HG03571 (cell line): ENCODE results near the gene C19orf81.

ENCODE experiments used
- ATAC-seq: cut with Tn5 transposase; IDR thresholded peaks from one replicate; pipeline ENCODE4 v1.9.1; 2021; ENCODE audit not compliant: unreplicated experiment

Gene C19orf81

DNA sequence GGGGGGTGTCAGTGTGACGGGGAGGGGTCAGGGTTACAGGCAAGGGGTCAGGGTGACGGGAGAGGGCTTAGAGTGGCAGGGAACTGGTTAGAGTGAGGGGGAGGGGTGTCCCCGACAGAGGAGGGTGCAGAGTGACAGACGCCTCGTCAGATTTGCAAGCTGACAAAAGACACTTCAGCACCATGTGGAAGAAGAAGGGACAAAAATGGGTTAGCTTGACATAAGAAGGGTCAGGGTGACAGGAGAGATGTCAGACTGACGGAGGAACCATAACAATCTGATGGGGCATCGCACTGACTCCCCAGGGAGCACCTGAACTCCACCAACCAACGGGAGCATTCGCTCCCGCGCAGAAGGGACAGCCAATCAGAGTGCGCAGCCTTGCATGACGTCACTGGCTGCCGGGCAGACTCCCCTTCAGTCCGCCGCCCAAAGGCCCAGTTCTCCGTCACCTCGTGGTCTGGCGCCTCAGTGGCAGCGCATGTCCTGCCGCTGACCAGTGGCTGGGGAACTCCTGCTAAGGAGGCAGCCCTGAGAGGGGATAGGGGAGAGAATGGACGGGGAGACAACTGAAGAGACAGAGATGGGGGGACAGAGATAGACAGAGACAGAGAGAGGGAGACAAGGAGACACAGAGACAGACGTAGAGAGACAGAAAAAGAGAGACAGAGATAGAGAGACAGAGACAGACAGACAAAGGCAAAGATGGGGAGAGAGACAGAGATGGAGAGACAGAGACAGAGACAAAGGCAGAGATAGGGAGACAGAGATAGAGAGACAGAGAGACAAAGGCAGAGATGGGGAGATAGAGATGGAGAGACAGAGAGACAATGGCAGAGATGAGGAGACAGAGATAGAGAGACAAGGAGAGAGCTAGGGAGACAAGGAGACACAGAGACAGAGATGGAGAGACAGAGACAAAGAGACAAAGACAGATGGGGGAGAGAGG lies 30.2 kb downstream of the C19orf81 start:
- ATAC-seq: peak; percentile 83

DNA sequence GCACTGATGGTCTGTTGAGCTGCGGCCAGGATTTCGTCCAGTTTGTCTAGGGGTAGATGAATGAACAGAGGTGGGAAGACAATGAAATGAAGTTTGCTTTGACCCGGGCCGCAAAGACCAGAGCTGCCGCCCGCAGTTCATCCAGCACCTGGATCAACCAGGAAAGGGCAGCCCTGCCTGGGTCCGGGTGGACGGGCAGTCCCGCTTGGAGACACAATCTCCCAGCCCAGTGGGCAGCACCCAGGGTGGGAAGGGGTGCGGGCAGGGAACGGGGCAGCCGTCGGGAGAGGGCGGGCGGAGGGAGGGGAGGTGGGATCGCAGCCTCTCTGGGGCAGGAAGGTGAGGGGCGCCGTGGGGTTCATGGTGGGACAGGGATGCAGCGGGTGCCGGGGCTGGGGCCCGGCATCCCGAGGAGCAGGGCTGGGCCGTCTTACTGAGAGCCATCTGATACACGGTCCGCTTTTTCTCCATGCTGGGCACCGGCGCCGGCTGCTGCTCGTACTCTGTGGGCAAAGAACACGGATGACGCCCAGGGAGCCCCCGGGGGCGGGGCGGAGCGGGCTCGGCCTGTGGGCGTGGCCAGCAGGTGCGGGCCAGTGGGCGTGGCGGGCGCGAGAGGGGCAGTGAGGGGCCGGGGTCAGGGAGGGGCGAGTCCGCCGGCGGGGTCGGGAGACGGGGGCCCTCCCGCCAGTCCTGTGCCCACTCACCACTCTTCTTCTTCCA lies 37.2 kb downstream of the C19orf81 start:
- no peak for ATAC-seq

DNA sequence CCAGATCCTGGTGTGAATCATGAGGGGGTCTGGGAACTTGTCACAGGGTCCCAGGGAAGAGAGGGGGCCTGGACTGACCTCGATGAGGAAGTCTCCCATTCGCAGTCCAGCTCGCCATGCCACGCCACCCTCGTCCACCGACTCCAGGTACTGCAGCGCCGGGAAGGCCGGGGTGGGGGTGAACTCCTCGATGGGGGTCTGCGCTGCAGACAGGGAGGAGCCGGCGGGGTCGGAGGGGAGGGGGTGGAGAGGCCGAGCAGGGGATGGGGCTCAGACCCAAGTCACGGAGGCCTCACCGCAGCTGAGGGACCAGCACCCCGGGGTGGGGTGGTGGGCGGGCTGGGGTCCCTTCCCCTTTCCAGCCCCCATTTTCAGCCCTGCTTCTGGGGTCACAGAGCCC lies 39.5 kb downstream of the C19orf81 start:
- ATAC-seq: no peak

DNA sequence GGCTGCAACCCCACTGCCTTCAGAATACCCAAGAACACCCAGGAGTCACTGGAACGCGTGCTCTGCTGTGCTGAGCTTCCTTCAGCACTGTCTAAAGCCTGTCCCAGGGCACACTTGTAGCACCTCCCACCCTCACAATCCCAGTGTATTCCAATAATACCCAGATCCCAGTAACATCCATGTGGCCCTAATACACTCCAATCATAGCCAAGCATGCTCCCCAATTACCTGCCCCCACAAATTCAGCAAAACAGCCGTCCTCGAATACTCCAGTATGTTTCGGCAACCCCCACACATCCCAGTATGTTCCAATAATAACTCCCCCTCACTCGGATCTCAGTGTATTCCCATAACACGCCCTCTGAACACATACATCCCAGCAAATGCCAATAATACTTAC lies 41.2 kb downstream of the C19orf81 start:
- no peak for ATAC-seq

DNA sequence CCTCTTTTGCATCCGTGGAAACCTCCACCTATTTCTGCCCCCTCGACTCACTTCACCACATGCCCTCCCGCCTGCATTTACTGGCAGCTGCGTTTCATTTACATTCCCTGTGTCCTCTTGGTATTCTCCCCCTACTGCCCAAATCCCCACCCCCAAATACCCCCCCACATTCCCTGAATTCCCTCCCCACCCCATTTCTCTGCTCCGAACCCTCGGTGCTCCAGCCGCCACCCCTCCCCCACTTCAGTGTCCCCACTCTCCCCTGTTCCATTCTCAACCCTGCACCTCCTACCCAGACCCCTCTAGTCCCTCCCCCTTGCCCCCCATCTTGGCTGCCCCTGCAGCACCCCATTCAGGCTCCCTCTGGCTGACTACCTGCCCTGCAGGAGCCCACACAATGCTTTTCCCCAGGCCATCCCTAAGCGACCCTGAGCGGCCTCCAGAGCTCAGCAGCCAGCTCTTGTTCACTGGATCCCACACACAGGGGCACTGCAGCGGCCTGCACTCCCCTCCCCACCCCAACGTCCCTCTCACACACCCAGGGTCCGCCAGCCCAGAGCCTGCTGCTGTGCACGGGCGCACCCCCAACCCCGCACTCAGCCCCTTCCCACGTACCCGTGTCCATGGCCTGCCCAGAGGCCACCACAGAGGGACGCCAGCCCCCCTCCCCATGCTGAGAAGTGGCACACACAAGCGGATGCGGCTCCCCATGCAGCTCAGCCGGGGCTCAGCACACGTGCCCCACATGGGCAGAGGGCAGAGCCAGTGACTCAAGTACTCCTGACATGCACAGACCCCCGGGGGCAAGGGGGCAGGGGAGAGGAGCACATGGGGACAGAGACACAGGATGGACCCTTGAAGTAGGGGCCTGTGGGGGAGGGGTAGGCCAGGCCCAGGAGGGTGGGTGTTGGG lies 44.1 kb downstream of the C19orf81 start:
- no peak for ATAC-seq

DNA sequence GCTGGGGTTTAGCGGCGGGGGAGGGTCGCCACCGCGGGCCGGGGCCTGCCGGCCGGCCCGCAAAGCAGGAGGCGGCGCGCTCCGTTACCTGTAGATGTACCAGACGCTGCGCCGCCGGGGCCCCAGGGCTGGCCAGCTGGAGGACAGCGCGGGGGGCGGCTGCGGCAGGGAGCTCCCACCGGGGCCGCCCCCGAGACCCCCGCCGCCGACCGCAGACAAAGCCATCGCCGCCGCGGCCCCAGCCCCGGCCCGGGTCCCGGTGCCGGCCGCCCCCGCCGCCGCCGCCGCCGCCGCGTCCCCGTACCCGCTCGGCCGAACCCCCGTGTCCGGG lies 45.5 kb downstream of the C19orf81 start:
- no peak for ATAC-seq

DNA sequence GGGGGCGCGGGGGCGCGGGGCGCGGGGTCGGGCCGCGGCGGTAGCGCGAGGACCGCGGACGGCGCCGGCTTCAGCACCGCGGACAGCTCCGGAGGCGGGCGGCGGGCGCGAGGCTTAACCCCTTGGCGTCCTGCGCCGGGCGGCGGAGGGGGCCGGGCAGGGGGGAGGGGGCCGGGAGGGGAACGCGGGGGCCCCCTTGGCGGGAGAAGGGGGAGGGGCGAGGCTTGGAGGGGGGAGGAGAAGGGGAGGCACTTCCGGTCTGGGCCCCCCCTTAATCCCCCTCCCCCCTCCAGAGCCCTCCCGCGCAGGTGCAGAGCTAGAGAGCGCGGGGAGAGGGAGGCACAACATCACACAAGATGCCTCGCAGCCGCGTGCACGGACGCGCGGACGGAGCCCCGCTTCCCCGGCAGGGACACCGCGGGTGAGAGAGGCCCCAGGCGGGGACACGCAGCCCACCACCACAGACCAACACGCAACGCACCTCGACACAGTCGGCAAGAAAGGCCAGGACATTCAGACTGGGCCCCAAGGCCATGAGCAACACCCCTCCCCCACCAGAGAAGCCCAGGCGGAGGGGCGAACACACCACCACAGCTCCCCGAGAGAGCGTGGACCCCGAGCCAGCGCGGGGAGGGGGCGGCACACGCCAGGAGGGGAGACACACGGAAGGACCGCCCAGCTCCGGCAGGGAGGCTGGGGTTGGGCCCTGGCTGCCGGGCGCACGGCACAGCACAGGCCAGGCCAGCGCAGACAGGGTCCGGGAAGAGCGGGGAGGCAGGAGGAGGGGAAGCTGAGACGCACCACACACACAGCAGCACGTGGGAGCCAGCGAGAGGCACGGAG lies 46.2 kb downstream of the C19orf81 start:
- no peak for ATAC-seq

DNA sequence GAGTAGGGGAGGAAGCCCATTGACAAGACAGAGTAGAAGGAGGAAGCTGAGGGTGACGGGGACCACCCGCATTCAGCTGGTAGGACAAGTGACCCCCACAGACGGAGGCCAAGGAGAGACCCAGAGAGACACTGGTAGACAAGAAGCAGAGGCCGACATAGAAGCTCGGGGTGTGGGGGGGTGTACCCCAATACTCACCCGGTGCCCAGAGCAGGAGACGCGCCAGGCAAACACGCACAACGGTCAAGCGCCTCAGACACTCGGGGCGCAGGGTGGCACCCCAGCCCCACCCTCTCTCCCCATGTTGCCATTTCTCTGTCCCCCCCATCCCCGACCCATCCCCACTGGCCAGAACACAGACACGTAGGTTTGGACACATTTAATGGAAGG lies 46.8 kb downstream of the C19orf81 start:
- no peak for ATAC-seq

DNA sequence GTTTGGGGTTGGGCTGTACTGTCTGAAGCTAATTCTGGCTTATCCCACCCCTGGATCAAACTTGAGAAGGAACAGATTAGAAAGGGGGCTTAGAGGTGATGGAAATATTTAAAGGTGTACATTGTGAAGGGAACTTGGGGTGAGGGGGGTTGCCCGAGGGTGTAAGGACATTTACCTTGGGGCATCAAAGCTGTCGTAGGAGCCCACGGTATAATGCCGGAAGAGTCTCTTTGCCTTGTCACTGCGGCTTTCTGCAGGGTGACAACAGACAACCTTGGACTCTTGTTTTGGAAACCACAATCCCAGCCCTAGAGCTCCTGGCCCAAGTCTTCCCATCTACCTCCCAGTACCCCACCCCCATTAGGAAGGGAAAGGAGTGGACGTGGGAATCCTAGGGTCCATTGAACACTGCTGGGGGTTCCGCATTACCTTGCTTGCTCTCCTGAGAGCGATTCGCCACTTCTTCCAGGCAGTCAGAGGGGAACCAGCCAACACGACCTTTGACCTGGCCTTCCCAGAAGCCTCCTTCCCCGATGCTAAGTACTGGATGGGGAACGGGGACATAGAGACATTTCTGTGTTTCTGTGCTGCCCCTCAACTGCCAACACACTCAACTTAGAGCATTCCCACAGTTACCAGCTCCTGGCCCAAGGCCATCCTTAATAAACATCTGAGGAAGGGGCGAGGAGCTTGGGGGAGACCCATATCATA lies 48.3 kb downstream of the C19orf81 start:
- no peak for ATAC-seq

DNA sequence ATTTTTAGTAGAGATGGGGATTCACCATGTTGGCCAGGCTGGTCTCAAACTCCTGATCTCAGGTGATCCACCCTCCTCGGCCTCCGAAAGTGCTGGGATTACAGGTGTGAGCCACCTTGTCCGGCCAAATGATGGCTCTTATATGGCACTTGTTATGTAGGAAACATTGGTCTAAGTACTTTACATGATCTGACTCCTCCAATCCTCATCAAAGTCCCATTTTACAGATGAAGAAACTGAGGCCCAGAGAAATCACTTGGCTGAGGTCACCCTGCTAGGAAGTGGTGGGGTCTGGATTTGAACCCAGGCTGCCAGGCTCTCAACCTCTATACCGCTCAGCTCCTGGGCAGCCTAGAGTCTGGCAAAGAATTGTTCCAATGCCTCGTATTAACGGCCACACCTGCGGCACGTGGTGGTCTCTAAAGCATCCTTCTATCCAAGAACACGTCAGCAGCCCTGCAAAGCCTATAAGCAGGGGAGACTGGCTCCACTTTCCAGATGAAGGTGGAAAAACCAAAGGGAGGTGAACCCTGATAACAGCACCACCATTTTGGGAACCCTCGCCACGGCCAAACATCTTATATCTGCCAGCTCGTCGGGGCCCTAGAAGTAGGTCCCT lies 52.2 kb downstream of the C19orf81 start:
- no peak for ATAC-seq

DNA sequence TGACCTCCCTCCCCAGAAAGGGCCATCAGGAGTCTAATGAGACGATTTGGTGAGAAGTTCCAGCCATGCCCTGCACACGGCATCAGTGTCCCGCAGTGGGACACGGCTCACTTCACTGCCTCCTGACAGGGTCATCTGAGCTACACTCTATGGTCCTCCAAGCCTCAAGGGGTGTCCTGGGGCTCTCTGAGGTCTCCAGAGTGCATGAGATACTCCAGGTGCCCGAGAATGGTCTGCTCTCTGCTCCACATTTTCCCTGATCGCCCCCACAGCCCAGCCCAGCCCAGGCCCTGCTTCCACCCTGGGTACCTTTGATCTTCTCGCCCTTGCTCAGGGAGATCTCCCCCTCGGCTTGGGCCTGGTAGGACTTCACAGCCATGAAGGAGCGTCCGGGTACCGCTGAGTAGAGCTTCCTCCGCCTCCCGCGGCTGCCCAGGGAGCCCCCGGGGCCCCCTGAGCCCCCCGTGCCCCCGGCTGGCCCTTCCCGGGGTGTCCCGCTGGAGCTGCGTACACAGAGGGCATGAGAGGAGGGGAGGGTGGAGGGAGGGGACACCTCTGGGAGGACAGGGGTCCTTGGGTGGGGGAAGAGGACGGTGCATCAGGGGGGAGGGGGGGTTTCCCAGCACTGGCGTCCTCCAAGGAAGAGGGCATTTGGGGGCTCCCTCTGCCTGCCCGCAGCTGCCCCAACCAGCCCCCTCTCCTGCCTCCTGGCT lies 53.1 kb downstream of the C19orf81 start:
- no peak for ATAC-seq

DNA sequence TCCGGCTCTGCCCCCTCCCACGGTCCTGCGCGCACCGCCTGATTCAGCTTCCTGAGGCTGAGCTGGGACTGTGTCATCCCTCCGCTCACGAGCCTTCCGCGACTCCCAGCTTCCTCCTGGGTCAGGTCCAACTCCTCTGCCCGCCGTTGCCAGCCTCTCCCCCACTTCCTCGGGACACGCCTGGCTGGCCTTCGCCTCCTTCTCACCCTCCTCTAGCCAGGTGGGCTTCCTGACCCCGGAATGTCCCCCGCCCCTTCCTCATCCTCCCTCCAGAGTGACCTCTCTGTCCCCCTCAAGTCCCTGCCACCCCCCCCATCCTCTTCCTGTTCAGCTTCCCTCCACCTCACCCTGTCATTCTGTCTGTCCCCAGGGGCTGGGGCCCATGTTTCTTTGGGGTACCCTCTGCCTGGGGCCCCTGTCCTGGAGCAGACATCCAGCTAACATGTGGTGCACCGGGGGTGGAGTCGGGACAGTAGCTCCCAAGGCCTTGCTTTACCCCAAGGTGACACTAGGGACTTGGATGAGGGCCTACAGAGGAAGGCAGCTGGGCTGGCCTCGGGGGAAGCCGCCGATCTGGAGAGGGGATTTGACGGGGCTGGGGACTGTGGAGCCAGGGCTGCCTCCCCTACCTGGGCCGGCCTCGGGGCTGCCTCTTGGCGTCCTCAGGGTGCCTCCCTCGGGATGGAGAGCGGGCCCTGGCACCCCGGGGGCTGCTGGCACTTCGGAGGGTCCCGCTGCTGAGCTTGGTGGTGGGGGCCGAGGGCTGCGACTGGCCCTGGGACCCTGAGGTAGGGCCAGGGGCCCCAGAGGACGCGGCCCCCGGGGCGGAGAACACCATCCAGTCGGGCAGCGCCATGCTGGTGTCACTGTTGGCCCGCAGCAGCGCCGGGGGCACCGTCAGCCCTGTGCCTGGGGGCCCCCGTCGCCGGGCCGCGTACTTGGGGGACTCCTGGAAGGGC lies 53.9 kb downstream of the C19orf81 start:
- ATAC-seq: no peak

DNA sequence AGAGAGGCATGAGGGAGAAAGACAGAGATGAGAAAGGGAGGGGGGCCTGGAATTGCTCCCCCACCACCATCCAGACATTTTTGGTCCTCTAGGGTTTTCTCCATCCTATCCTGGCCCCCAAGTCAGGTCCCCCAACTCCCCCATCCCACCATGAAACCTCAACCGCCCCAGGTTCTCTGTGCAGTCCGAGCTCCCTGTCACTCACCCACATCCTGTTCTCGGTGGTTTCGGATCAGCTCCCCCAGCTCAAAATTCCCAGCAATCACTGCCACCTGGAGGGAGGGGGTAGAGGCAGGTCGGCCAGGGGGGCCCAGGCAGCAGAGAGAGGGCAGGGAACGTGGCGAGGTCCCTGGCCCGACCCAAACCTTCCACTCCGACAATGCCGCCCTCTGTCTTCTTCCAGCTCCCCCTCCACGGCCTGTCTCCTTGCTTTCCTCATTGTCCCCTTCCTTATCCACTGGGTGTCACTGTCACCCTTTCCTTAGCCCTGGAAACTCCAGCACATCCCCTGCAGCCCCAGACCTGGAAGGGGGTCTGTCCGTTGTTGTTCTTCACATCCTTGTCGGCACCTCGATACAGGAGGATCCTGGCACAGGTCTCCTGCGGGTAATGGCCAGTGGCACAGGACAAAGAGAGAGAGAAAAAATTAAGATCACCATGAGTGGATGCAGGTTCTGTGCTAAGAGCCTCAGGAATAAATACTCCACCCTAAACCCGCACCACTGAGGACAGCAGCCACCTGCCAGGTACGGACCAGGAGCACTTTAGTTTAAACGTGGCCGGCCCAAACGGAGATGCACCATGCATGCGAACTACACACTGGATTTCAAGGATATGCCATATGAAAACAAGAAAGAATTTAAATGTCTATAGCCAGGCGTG lies 54.9 kb downstream of the C19orf81 start:
- no peak for ATAC-seq

DNA sequence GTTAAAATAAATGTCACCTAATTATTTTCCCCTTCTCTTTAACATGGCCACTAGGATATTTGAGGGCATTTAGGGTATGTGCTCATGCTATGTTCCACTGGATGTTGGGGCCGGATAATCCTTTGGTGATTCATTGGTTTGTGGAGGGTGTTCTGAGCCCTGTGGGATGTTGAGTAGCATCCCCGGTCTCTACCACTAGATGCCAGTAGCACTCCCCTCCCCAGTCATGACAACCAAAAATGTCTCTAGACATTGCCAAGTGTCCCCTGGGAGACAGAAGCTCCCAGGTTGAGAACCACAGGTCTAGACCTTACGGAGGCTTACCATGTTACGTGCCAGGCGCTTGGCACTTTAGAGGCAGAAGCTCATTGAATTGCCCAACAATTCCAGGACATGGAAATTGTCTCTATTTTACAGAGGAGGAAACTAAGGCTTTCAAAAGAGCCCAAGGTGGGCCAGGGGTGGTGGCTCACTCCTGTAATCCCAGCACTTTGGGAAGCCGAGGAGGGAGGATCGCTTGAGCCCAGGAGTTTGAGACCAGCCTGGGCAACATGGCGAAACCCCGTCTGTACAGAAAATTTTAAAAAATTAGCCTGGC lies 56.3 kb downstream of the C19orf81 start:
- no peak for ATAC-seq

DNA sequence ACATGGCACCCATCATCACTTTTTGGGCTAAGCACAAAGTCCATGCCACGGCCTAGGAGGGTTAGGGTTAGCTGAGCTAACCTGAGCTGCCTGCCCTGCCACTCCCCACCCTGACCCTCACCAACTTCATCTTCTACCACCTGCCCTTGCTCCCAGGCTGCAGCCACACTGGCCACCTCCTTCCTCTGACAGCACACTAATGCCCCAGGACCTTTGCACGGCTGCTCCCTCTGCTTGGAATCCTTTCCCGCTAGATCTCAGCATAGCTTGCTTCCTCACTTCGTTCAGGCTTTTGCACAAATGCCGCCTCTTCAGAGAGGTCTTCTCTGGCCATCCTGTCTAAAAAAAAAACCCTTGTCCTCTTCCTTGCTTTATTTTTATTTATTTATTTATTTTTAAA lies 57.1 kb downstream of the C19orf81 start:
- no peak for ATAC-seq

DNA sequence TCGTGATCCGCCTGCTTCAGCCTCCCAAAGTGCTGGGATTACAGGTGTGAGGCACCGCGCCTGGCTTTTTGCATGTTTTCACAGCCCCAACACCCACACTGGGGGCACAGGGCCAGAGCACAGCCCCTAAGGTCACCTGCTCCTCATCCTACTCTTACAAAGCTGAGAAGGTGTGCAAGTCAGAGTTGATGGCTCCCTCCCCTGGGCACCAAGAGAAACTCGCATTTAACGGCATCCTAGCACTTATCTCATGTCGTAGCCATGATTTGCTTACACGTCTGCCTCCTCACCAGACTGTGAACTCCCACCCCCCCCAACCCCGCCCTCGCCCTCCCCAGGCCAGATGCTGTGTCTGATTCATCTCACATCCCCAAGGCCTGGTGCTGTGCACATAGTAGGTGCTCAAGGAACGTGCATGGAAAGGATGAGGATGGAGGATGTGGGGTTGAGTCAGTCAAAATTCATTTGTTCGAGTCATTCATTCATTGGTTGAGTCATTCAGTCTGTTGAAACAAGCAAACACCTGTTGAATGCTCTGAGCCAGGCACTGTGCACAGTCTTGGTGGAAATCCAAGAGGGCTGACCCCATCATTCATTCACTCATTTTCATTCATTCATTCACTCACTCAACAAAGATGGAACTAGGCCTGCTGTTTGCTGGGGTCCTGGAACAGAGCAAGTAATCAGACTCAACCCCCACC lies 59.1 kb downstream of the C19orf81 start:
- ATAC-seq: no peak
